HEK293 (cell line): ENCODE measurements around the gene G3BP2.

ENCODE experiments used
- BCL11A ChIP-seq: fragments of 450-650 bp; formaldehyde crosslinking; IDR thresholded peaks from 2 replicates; pipeline ENCODE4 v1.5.1; 2016; ENCODE audit warnings: low read depth, missing biosample characterization, missing genetic modification characterization
- KLF8 ChIP-seq: fragments of 450-650 bp; formaldehyde crosslinking; IDR thresholded peaks from 2 replicates; pipeline ENCODE4 v1.5.1; 2016; ENCODE audit warnings: missing biosample characterization, missing genetic modification characterization
- SP2 ChIP-seq: fragments of 450-650 bp; formaldehyde crosslinking; IDR thresholded peaks from 2 replicates; pipeline ENCODE4 v1.5.1; 2016; ENCODE audit warnings: missing biosample characterization, missing genetic modification characterization
- YY1 ChIP-seq: fragments of 450-650 bp; formaldehyde crosslinking; IDR thresholded peaks from 2 replicates; pipeline ENCODE4 v1.5.1; 2018; ENCODE audit warnings: missing biosample characterization, missing genetic modification characterization
- ZBTB21 ChIP-seq: fragments of 450-650 bp; formaldehyde crosslinking; IDR thresholded peaks from 2 replicates; pipeline ENCODE4 v1.5.1; 2017; ENCODE audit warnings: missing biosample characterization, missing genetic modification characterization
- ZNF274 ChIP-seq, 2 experiments: fragments of 200-500 bp in 1 of 2; fragments of 450-650 bp in 1 of 2; sonication (Bioruptor generic) in 1 of 2; formaldehyde crosslinking in 1 of 2; IDR thresholded peaks; 2 replicates each; pipeline versions ENCODE4 v1.5.1 to v1.6.1; 2014 to 2016; ENCODE audit warnings: borderline replicate concordance in 1 of 2, inconsistent platforms in 1 of 2, low read length in 1 of 2, missing biosample characterization in 1 of 2, missing genetic modification characterization in 1 of 2
- ZNF529 ChIP-seq: fragments of 450-650 bp; formaldehyde crosslinking; IDR thresholded peaks from 2 replicates; pipeline ENCODE4 v1.5.1; 2017; ENCODE audit warnings: missing genetic modification characterization, missing biosample characterization; ENCODE audit not compliant: insufficient replicate concordance
- ZNF549 ChIP-seq: fragments of 450-650 bp; IDR thresholded peaks from 2 replicates; pipeline ENCODE4 v1.5.1; 2018; ENCODE audit warnings: missing biosample characterization, missing genetic modification characterization, mild to moderate bottlenecking, inconsistent platforms, moderate library complexity
- ZNF629 ChIP-seq: fragments of 450-650 bp; formaldehyde crosslinking; IDR thresholded peaks from 2 replicates; pipeline ENCODE4 v1.5.1; 2017; ENCODE audit warnings: missing biosample characterization, missing genetic modification characterization
- ZNF670 ChIP-seq: fragments of 450-650 bp; formaldehyde crosslinking; IDR thresholded peaks from 2 replicates; pipeline ENCODE4 v1.5.1; 2016; ENCODE audit warnings: missing biosample characterization, missing genetic modification characterization, low read depth
- ZSCAN5A ChIP-seq: fragments of 450-650 bp; formaldehyde crosslinking; IDR thresholded peaks from 2 replicates; pipeline ENCODE4 v1.5.1; 2016; ENCODE audit warnings: missing biosample characterization, missing genetic modification characterization
- TF ChIP-seq, protein P1 (sequence below): fragments of 450-650 bp; formaldehyde crosslinking; IDR thresholded peaks from 2 replicates; pipeline ENCODE4 v1.5.1; 2016; ENCODE audit warnings: missing biosample characterization, missing genetic modification characterization
- TF ChIP-seq, protein P2 (sequence below): fragments of 450-650 bp; formaldehyde crosslinking; IDR thresholded peaks from 2 replicates; pipeline ENCODE4 v1.5.1; 2016; ENCODE audit warnings: missing biosample characterization, missing genetic modification characterization
- TF ChIP-seq, protein P3 (sequence below): fragments of 450-650 bp; formaldehyde crosslinking; IDR thresholded peaks from 2 replicates; pipeline ENCODE4 v1.5.1; 2016; ENCODE audit warnings: missing biosample characterization, missing genetic modification characterization

- TF ChIP-seq, protein P1, sequence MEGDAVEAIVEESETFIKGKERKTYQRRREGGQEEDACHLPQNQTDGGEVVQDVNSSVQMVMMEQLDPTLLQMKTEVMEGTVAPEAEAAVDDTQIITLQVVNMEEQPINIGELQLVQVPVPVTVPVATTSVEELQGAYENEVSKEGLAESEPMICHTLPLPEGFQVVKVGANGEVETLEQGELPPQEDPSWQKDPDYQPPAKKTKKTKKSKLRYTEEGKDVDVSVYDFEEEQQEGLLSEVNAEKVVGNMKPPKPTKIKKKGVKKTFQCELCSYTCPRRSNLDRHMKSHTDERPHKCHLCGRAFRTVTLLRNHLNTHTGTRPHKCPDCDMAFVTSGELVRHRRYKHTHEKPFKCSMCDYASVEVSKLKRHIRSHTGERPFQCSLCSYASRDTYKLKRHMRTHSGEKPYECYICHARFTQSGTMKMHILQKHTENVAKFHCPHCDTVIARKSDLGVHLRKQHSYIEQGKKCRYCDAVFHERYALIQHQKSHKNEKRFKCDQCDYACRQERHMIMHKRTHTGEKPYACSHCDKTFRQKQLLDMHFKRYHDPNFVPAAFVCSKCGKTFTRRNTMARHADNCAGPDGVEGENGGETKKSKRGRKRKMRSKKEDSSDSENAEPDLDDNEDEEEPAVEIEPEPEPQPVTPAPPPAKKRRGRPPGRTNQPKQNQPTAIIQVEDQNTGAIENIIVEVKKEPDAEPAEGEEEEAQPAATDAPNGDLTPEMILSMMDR (tag by site-specific recombination), result no peak
- TF ChIP-seq ZNF629, result no peak
- TF ChIP-seq ZNF529 (tag by site-specific recombination), result no peak
- TF ChIP-seq, protein P2, sequence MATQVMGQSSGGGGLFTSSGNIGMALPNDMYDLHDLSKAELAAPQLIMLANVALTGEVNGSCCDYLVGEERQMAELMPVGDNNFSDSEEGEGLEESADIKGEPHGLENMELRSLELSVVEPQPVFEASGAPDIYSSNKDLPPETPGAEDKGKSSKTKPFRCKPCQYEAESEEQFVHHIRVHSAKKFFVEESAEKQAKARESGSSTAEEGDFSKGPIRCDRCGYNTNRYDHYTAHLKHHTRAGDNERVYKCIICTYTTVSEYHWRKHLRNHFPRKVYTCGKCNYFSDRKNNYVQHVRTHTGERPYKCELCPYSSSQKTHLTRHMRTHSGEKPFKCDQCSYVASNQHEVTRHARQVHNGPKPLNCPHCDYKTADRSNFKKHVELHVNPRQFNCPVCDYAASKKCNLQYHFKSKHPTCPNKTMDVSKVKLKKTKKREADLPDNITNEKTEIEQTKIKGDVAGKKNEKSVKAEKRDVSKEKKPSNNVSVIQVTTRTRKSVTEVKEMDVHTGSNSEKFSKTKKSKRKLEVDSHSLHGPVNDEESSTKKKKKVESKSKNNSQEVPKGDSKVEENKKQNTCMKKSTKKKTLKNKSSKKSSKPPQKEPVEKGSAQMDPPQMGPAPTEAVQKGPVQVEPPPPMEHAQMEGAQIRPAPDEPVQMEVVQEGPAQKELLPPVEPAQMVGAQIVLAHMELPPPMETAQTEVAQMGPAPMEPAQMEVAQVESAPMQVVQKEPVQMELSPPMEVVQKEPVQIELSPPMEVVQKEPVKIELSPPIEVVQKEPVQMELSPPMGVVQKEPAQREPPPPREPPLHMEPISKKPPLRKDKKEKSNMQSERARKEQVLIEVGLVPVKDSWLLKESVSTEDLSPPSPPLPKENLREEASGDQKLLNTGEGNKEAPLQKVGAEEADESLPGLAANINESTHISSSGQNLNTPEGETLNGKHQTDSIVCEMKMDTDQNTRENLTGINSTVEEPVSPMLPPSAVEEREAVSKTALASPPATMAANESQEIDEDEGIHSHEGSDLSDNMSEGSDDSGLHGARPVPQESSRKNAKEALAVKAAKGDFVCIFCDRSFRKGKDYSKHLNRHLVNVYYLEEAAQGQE (tag by site-specific recombination), result no peak
- no peak for TF ChIP-seq ZNF274 (IDR thresholded peaks at IDR 0.05; ENCODE audit: low read length)
- no peak for TF ChIP-seq ZNF274 (tag by site-specific recombination; IDR thresholded peaks at IDR 0.05; ENCODE audit: borderline replicate concordance)
- no peak for TF ChIP-seq ZBTB21 (tag by site-specific recombination)
- no peak for TF ChIP-seq BCL11A (tag by site-specific recombination)
- TF ChIP-seq ZNF549, result no peak
- TF ChIP-seq SP2, result no peak
- no peak for TF ChIP-seq ZSCAN5A (tag by site-specific recombination)
- TF ChIP-seq ZNF670 (tag by site-specific recombination), result no peak
- no peak for TF ChIP-seq KLF8 (tag by site-specific recombination)
- TF ChIP-seq, protein P3, sequence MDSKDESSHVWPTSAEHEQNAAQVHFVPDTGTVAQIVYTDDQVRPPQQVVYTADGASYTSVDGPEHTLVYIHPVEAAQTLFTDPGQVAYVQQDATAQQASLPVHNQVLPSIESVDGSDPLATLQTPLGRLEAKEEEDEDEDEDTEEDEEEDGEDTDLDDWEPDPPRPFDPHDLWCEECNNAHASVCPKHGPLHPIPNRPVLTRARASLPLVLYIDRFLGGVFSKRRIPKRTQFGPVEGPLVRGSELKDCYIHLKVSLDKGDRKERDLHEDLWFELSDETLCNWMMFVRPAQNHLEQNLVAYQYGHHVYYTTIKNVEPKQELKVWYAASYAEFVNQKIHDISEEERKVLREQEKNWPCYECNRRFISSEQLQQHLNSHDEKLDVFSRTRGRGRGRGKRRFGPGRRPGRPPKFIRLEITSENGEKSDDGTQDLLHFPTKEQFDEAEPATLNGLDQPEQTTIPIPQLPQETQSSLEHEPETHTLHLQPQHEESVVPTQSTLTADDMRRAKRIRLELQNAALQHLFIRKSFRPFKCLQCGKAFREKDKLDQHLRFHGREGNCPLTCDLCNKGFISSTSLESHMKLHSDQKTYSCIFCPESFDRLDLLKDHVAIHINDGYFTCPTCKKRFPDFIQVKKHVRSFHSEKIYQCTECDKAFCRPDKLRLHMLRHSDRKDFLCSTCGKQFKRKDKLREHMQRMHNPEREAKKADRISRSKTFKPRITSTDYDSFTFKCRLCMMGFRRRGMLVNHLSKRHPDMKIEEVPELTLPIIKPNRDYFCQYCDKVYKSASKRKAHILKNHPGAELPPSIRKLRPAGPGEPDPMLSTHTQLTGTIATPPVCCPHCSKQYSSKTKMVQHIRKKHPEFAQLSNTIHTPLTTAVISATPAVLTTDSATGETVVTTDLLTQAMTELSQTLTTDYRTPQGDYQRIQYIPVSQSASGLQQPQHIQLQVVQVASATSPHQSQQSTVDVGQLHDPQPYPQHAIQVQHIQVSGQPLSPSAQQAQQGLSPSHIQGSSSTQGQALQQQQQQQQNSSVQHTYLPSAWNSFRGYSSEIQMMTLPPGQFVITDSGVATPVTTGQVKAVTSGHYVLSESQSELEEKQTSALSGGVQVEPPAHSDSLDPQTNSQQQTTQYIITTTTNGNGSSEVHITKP (tag by site-specific recombination), result no peak
- no peak for TF ChIP-seq YY1 (tag by site-specific recombination)
Observed at GRCh38 chr4:75660491-75660890, 12.7 kb downstream of the G3BP2 start.
